C4-2B (cell line): ENCODE data around the gene CDC45.

Experiments used
- H3K27ac ChIP-seq: fragments of 450-650 bp; 2 replicates; pipeline ENCODE4 v1.5.1; 2017
- ZFX ChIP-seq: fragments of 450-650 bp; IDR thresholded peaks from 2 replicates; pipeline ENCODE4 v1.6.1; 2017
- TF ChIP-seq, protein P1 (sequence below): fragments of 450-650 bp; conservative IDR thresholded peaks from 2 replicates; pipeline ENCODE4 v1.5.1; 2017; ENCODE audit warnings: mild to moderate bottlenecking

CDC45 gene

DNA sequence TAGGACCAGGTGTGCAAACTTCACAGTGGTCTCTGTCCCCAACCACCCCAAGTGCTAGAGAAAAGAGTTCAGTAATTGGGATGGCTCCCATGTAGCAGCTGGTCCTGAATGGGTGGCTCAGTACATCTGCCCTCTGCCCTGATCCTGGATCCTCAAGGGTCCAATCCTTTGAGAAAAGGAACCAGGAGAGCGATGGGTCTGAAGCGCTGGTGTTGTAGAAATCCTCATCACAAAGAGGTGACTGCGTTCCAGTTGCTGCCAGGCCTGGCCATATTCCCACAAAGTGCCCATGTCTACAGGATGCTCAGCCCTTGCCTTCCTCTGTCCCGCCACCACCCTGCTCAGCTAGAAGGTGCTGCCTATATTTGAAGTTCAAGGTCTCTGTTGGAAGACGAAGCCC, 26.0 kb upstream of the CDC45 start:
- TF ChIP-seq, protein P1, sequence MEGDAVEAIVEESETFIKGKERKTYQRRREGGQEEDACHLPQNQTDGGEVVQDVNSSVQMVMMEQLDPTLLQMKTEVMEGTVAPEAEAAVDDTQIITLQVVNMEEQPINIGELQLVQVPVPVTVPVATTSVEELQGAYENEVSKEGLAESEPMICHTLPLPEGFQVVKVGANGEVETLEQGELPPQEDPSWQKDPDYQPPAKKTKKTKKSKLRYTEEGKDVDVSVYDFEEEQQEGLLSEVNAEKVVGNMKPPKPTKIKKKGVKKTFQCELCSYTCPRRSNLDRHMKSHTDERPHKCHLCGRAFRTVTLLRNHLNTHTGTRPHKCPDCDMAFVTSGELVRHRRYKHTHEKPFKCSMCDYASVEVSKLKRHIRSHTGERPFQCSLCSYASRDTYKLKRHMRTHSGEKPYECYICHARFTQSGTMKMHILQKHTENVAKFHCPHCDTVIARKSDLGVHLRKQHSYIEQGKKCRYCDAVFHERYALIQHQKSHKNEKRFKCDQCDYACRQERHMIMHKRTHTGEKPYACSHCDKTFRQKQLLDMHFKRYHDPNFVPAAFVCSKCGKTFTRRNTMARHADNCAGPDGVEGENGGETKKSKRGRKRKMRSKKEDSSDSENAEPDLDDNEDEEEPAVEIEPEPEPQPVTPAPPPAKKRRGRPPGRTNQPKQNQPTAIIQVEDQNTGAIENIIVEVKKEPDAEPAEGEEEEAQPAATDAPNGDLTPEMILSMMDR: no peak
- TF ChIP-seq ZFX: no peak
- H3K27ac ChIP-seq: no peak overlapping the region

DNA sequence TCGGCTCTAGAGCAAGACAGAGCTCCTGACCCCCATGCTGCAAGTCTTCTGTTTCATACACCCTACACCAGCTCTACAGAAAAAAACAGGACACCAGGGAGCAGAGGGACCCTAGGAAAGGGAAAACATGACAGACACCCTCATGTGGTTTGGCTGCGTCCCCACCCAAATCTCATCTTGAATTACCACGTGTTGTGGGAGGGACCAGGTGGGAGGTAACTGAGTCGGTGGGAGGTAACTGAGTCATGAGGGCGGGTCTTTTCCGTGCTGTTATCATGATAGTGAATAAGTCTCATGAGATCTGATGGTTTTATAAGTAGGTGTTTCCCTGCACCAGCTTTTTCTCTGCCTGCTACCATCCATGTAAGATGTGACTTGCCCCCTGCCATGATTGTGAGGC, 25.6 kb upstream of the CDC45 start:
- TF ChIP-seq, protein P1: no peak
- no peak for TF ChIP-seq ZFX

DNA sequence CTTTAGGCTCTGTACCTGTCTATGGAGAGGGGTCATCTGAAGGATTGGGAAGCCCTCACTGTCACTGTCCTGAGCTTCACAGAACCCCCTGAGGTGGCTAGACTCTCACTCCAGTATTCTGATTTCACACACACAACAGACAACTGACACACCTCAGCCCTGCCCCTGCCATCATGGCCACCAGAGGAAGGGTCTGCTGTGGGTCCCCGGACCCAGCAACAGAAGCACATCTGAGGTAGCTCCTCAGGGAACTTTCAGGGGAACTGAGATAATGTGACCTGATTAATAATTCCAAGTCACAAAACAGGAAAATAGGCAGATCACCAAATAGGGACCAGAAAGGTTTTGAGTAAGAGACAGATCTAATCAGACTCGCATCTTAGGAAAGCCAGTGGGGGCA, 24.7 kb upstream of the CDC45 start:
- no peak for TF ChIP-seq ZFX
- TF ChIP-seq, protein P1: no peak
- H3K27ac ChIP-seq: no peak overlapping the region

More for the DNA sequence above, 25.6 kb upstream of the CDC45 start:
- no peak overlapping the region for H3K27ac ChIP-seq

DNA sequence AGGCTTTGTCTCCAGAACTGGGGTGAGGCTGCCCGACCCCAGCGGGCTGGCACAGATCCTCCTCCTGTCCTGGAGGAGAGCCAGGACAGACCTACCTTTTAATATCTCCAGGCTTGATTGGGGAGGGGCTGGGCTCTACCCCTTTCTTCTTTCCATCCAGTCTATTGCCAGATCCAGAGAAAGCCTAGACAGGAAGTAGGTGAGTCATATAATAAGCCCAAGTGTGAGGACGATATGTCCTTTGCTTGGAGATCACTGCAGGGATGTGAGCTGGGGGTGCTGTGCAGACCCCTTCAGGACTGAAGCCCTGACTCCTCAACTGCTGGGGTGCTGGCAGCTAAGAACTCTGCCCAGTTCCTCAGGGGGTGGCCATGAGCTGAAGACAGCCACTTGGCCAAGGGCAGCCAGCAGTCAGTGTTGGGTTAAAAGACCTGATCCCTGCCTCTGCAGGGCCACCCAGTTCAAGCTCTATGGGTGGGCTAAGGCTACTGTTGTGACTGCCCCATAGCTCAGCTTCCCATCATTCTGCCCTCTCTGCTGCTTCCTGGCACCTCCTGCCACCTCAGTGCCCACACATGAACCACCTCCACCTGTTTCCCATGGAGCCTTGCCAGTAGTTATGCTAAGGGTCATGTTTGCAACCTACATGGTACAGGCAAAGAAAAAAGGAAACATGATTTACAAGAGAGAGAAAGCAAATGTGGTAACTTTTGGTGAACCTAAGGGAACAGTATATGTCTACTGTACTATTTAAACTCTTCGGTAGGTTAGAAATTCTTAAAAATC, 23.9 kb upstream of the CDC45 start:
- H3K27ac ChIP-seq: no peak overlapping the region
- no peak for TF ChIP-seq ZFX
- TF ChIP-seq, protein P1: no peak

DNA sequence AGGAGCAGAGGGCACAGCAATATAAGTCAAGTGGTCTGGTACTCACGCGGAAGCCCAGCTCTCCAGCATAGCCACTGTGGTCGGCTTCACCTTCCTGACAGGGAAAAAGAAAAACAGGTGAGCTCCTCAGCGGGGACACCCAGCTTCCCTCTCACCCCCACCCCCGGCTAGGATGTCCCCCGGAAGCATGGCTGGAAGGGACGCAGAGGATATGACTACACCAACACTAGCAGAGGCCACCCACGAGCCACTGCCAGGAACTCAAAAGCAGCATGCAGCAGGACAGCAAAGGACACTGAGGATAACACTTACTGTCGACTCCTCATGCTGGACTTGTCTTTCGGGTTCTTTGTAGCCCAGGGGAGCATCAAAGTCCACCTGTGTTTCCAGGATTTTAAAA, 23.2 kb upstream of the CDC45 start:
- H3K27ac ChIP-seq: no peak overlapping the region
- TF ChIP-seq, protein P1: no peak
- TF ChIP-seq ZFX: no peak

DNA sequence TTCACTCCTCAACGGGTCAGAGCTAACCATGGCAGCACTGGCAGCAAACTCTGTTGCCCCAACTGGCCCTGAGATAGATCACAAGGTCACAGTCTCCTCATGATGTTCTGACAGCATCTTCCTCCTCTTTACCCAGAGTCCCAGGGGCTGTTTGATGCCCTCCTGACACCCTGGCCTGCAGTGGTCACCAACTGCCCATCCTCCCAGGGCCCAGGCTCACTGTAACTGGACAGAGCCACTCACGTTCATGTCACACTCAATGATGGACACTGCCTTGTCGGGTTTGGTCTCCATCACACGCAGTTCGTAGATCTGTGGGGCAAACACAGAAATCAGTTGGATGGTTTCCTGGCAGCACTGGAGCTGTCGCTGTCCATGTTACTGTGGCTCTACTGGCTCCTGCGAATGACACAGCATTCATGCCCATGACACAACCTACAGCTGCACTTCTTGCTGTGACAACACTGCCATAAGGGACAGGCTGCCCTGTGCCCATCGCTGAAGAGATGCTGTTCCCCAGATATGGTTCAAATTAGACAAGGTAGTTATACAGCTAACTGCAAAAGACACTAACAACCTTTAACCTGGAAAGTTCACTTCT, 21.8 kb upstream of the CDC45 start:
- no peak overlapping the region for H3K27ac ChIP-seq
- TF ChIP-seq ZFX: no peak
- TF ChIP-seq, protein P1: no peak

DNA sequence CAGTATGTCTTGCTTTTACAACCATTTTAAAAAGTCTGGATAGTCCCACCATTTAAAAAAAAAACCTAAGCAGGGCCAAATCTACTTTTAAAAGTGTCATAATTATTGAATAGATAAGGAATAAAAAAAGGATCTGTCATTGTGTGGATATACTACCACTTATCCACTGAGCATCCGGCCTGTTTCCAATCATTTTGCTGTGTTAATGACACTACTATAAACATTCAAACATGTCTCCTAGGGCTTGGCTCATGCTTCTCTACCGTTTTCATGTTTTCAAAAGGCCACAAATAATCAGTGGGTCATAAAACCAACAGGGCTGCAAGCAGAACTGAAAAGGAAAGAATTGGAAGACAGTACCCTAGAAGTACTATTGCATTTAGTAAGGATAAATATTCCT, 19.7 kb upstream of the CDC45 start:
- no peak overlapping the region for H3K27ac ChIP-seq
- no peak for TF ChIP-seq ZFX
- TF ChIP-seq, protein P1: no peak
